ENCODE data around the gene GLI3. TPM values are rescaled to one million over a fixed set of nuclear protein-coding genes. Genes with fewer than 3 reads are reported as not detected.
A peak's percentile ranks its signal among the peaks of the same experiment; 100 is the strongest.

The GLI3 gene
- total and polyA plus RNA-seq, 11 donors: 0.50 to 14.4 (median 5.7) TPM

- DNase-seq (no peak), ATAC-seq (no peak)
- intact Hi-C loops (cut with DNase I): no loop called here
- no peaks in the 10 kb centered on the region for H3K9me3 ChIP-seq
- 81 to 94% (median 90%) methylated on average over 3 of the region's 3 CpGs for WGBS, 4 donors
- no peaks in the 10 kb centered on the region for H3K27me3 ChIP-seq
- no peak overlapping the region for H3K4me3 ChIP-seq
- no peaks in the 10 kb centered on the region for H3K36me3 ChIP-seq
- H3K4me1 ChIP-seq: no peaks in the 10 kb centered on the region
- H3K27ac ChIP-seq: no peak overlapping the region
- TF ChIP-seq, protein P1, sequence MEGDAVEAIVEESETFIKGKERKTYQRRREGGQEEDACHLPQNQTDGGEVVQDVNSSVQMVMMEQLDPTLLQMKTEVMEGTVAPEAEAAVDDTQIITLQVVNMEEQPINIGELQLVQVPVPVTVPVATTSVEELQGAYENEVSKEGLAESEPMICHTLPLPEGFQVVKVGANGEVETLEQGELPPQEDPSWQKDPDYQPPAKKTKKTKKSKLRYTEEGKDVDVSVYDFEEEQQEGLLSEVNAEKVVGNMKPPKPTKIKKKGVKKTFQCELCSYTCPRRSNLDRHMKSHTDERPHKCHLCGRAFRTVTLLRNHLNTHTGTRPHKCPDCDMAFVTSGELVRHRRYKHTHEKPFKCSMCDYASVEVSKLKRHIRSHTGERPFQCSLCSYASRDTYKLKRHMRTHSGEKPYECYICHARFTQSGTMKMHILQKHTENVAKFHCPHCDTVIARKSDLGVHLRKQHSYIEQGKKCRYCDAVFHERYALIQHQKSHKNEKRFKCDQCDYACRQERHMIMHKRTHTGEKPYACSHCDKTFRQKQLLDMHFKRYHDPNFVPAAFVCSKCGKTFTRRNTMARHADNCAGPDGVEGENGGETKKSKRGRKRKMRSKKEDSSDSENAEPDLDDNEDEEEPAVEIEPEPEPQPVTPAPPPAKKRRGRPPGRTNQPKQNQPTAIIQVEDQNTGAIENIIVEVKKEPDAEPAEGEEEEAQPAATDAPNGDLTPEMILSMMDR (IDR thresholded peaks at IDR 0.05): no peak
- no peak for TF ChIP-seq POLR2A (IDR thresholded peaks at IDR 0.05)
Measured at GRCh38 chr7:42253316-42253715, 16.3 kb upstream of the GLI3 start.

DNA sequence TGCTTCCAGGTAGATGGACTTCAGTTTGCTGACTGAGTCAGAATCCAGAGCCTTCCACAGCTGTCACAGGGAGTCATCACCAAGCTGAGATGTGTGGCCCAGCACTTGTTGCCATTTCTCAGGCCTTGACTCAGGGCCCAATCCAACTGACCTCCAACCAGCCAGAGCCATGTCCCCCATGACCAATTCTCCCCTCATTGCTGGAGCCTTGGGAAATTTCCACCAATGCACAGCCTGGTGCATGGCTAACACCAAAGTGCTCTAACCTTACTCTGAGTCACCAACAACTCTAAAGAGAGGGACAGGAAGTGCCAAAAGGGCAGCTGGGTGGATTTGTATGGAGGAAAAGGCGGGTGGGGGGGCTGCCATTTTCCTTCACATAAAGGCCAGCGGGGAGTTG lies 13.4 kb upstream of the GLI3 start:
- H3K4me3 ChIP-seq: no peak overlapping the region
- no peak for DNase-seq
- no peaks in the 10 kb centered on the region for H3K27me3 ChIP-seq
- H3K27ac ChIP-seq: no peak overlapping the region
- TF ChIP-seq POLR2A (IDR thresholded peaks at IDR 0.05): no peak
- TF ChIP-seq, protein P1 (IDR thresholded peaks at IDR 0.05): no peak
- no peaks in the 10 kb centered on the region for H3K9me3 ChIP-seq
- H3K36me3 ChIP-seq: no peaks in the 10 kb centered on the region
- WGBS, 4 donors: 89 to 95% (median 91%) methylated on average over 2 of the region's 2 CpGs
- ATAC-seq: no peak
- intact Hi-C loops (cut with DNase I): no loop called here
- peaks cover 0 to 3% (median 0%) of the 10 kb centered on the region in 12 donors for H3K4me1 ChIP-seq

GRCh38 chr7:42248579-42248978 lies 11.6 kb upstream of the GLI3 start:
- Histone ChIP-seq H3K36me3 (no peaks in the 10 kb centered on the region), H3K9me3 (no peaks in the 10 kb centered on the region), H3K27me3 (no peaks in the 10 kb centered on the region), H3K27ac (no peak overlapping the region), H3K4me3 (no peak overlapping the region), H3K4me1 (peaks cover 0 to 9% (median 0%) of the 10 kb centered on the region in 12 donors)
- WGBS, 4 donors: 88 to 97% (median 94%) methylated on average over 1 of the region's 1 CpG
- no peak for TF ChIP-seq POLR2A (IDR thresholded peaks at IDR 0.05)
- TF ChIP-seq, protein P1 (IDR thresholded peaks at IDR 0.05): no peak
- ATAC-seq (no peak), DNase-seq (no peak)
- intact Hi-C loops (cut with DNase I): loop anchor here in 1 of 10 donors (5.0 kb wide), 1 partner anchor 271 kb away; no protein-coding TSS in a partner anchor

DNA sequence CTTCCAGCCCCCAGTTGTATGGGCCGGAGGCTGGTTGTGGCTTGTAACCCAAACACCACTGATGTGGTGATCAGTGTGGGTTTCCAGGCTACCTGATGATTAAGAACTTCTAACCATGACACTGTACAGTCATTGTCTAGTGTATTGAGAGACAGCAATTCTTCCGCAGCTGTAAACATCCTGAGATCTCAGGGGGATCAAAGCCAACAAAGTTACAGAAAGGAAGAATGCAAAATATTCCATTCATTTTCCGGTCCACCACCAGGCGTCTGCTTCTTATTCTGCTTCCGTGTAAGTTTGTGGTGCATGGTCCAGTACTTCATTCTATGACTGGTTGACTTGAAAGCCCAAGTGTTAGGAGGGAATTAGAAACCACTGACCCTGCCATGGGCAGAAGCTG lies 10.3 kb upstream of the GLI3 start:
- ATAC-seq: no peak
- intact Hi-C loops (cut with DNase I): loop anchor here in 1 of 10 donors (5.0 kb wide), 1 partner anchor 270 kb away; no protein-coding TSS in a partner anchor

More for the DNA sequence above, 10.3 kb upstream of the GLI3 start:
- Histone ChIP-seq H3K27me3 (no peaks in the 10 kb centered on the region), H3K4me1 (peaks cover 0 to 9% (median 0%) of the 10 kb centered on the region in 12 donors), H3K9me3 (no peaks in the 10 kb centered on the region), H3K4me3 (no peak overlapping the region), H3K27ac (no peak overlapping the region), H3K36me3 (no peaks in the 10 kb centered on the region)
- no peak for TF ChIP-seq POLR2A (IDR thresholded peaks at IDR 0.05)
- TF ChIP-seq, protein P1 (IDR thresholded peaks at IDR 0.05): peak in 1 of 12 donors; percentile 9
- DNase-seq: no peak
- WGBS, 4 donors: 33 to 43% (median 40%) methylated on average over 5 of the region's 5 CpGs

Data from heart left ventricle (tissue), 16 donors.